HepG2 (cell line): ENCODE results near the gene C1QTNF6. TPM values are rescaled to one million over a fixed set of nuclear protein-coding genes. Genes with fewer than 3 reads are reported as not detected.

ENCODE experiments used
- ATAC-seq: fragments of 200-7000 bp; cut with Tn5 transposase; 3 replicates; pipeline ENCODE4 v1.9.1; 2020; ENCODE audit warnings: mild to moderate bottlenecking, moderate library complexity
- BruUV-seq: library from RNA; stranded (reverse); fragments of 400-500 nt; replicated peaks from 2 replicates; lab custom pipeline; 2021; lab: Mats Ljungman, UMichigan
- CTCF ChIA-PET: fragments of 300-600 bp; formaldehyde crosslinking; extraction: SDS; loops from one replicate; lab custom pipeline; 2021; ENCODE audit warnings: low total read pairs, inconsistent platforms, low intra/inter-chr PET ratio; lab: Yijun Ruan, JAX
- POLR2A ChIA-PET: fragments of 350-600 bp; sonication (Branson Sonifier 250); formaldehyde crosslinking; loops from one replicate; lab custom pipeline; 2020; ENCODE audit warnings: antibody characterized with exemption, inconsistent platforms; lab: Yijun Ruan, JAX
- DNase-seq: peaks from one replicate; pipeline ENCODE4 v3.0.0-alpha.2; 2015; ENCODE audit warnings: low spot score
- FAIRE-seq: peaks from 3 replicates; lab custom pipeline; 2011; peaks lifted over from hg19 to GRCh38; lab: Jason Lieb, UNC
- H2AFZ ChIP-seq: one replicate; pipeline ENCODE4 v1.6.1; 2011; ENCODE audit warnings: low read length, inconsistent platforms
- H3K27ac ChIP-seq: fragments of 300-600 bp; 3 replicates; pipeline ENCODE4 v1.8.0; 2011; ENCODE audit warnings: mixed run types, mild to moderate bottlenecking, mixed read lengths, low read length, inconsistent platforms; ENCODE audit not compliant: insufficient read depth; ENCODE audit errors: extremely low read length
- H3K27me3 ChIP-seq, 2 experiments: fragments of 200-600 bp in 1 of 2; 2 replicates in 1 of 2; 3 replicates in 1 of 2; pipeline versions ENCODE4 v1.6.0 to v1.8.0; 2011; ENCODE audit warnings: low read length in 2 of 2, mild to moderate bottlenecking in 2 of 2, moderate library complexity in 2 of 2, inconsistent platforms in 1 of 2; ENCODE audit not compliant: insufficient read depth in 2 of 2, control insufficient read depth in 1 of 2
- H3K36me3 ChIP-seq, 2 experiments: fragments of 200-600 bp in 1 of 2; replicated peaks in 1 of 2; 2 replicates in 1 of 2; 3 replicates in 1 of 2; pipeline versions ENCODE4 v1.5.1 to v1.8.0; 2011; ENCODE audit warnings: low read length in 2 of 2, inconsistent platforms in 1 of 2; ENCODE audit not compliant: insufficient read depth in 2 of 2, control insufficient read depth in 1 of 2
- H3K4me1 ChIP-seq: 2 replicates; pipeline ENCODE4 v1.5.1; 2012; ENCODE audit warnings: low read length, inconsistent platforms; ENCODE audit not compliant: insufficient read depth
- H3K4me2 ChIP-seq: 2 replicates; pipeline ENCODE4 v1.6.0; 2011; ENCODE audit warnings: low read depth, low read length, inconsistent platforms
- H3K4me3 ChIP-seq, 3 experiments: fragments of 200-600 bp in 1 of 3; sonication (generic), shearing (Covaris generic) in 1 of 3; replicated peaks in 1 of 3; 2 replicates each; pipeline ENCODE4 v1.5.1; 2011 to 2016; ENCODE audit warnings: low read length in 3 of 3, inconsistent platforms in 2 of 3, low read depth in 2 of 3, mild to moderate bottlenecking in 2 of 3, control low read depth in 1 of 3, mixed read lengths in 1 of 3; ENCODE audit not compliant: insufficient read depth in 1 of 3
- H3K79me2 ChIP-seq: one replicate; pipeline ENCODE4 v1.6.1; 2011; ENCODE audit warnings: low read length, inconsistent platforms; ENCODE audit not compliant: insufficient read depth
- H3K9ac ChIP-seq: 2 replicates; pipeline ENCODE4 v1.6.0; 2011; ENCODE audit warnings: mild to moderate bottlenecking, low read depth, low read length, inconsistent platforms; ENCODE audit not compliant: insufficient read depth
- H3K9me3 ChIP-seq: 2 replicates; pipeline ENCODE4 v1.5.1; 2012; ENCODE audit warnings: mild to moderate bottlenecking, low read length
- H4K20me1 ChIP-seq: 2 replicates; pipeline ENCODE4 v1.6.0; 2011; ENCODE audit warnings: inconsistent platforms, mild to moderate bottlenecking, low read length, moderate library complexity; ENCODE audit not compliant: insufficient read depth
- CBX2 ChIP-seq, 2 experiments: fragments of 200-600 bp in 1 of 2; sonication (generic); formaldehyde crosslinking in 1 of 2; IDR thresholded peaks; 2 replicates each; pipeline versions ENCODE4 v1.7.0 to v1.8.1; 2018 to 2022; ENCODE audit warnings: low read depth in 2 of 2, low read length in 1 of 2, mild to moderate bottlenecking in 1 of 2, missing genetic modification reagents in 1 of 2
- FOSL2 ChIP-seq: sonication (generic); formaldehyde crosslinking; IDR thresholded peaks from 2 replicates; pipeline ENCODE4 v1.4.0; 2020; ENCODE audit warnings: missing genetic modification reagents
- FOXO1 ChIP-seq: sonication (generic); formaldehyde crosslinking; IDR thresholded peaks from 2 replicates; pipeline ENCODE4 v1.4.0; 2020; ENCODE audit warnings: missing genetic modification reagents
- PRMT3 ChIP-seq: sonication (generic); formaldehyde crosslinking; IDR thresholded peaks from 2 replicates; pipeline ENCODE4 v1.8.1; 2022; ENCODE audit warnings: low read depth, mild to moderate bottlenecking, moderate library complexity, missing genetic modification reagents, borderline replicate concordance
- SAP130 ChIP-seq: IDR thresholded peaks from 2 replicates; pipeline ENCODE4 v1.6.1; 2016; ENCODE audit warnings: low read depth
- SMYD3 ChIP-seq: sonication (generic); formaldehyde crosslinking; IDR thresholded peaks from 2 replicates; pipeline ENCODE4 v1.8.1; 2023; ENCODE audit warnings: mild to moderate bottlenecking, missing genetic modification reagents
- ZC3H4 ChIP-seq: sonication (generic); formaldehyde crosslinking; IDR thresholded peaks from 2 replicates; pipeline ENCODE4 v1.4.0; 2020; ENCODE audit warnings: missing genetic modification reagents, borderline replicate concordance
- ZNF256 ChIP-seq: sonication (generic); formaldehyde crosslinking; conservative IDR thresholded peaks from 2 replicates; pipeline ENCODE4 v1.4.0; 2020; ENCODE audit warnings: missing genetic modification reagents
- ZNF496 ChIP-seq: sonication (generic); formaldehyde crosslinking; IDR thresholded peaks from 2 replicates; pipeline ENCODE4 v1.8.1; 2023; ENCODE audit warnings: mild to moderate bottlenecking, moderate library complexity, missing genetic modification reagents; ENCODE audit not compliant: insufficient replicate concordance
- ZNF563 ChIP-seq: sonication (generic); formaldehyde crosslinking; IDR thresholded peaks from 2 replicates; pipeline ENCODE4 v1.8.0; 2022; ENCODE audit warnings: mild to moderate bottlenecking, moderate library complexity, missing genetic modification reagents
- ZNF737 ChIP-seq: sonication (generic); formaldehyde crosslinking; IDR thresholded peaks from 2 replicates; pipeline ENCODE4 v1.5.0; 2020; ENCODE audit warnings: missing genetic modification reagents, mild to moderate bottlenecking, borderline replicate concordance
- ZNF761 ChIP-seq: sonication (generic); formaldehyde crosslinking; conservative IDR thresholded peaks from 2 replicates; pipeline ENCODE4 v1.4.0; 2020; ENCODE audit warnings: mild to moderate bottlenecking, missing genetic modification reagents
- WGBS: methylation state at CpG from one replicate; pipeline ENCODE4 v1.1.6; 2017; ENCODE audit warnings: low lambda C conversion rate; 5-methylcytosine and 5-hydroxymethylcytosine counted together
- in situ Hi-C: cut with HindIII; loops from 2 replicates; pipeline ENCODE4 v1.10.0; 2017; ENCODE audit warnings: low pct_unique_long_range_greater_than_20kb; ENCODE audit not compliant: extremely low pct_ligation_motif_present
- intact Hi-C: fragments of 100-400 bp; cut with micrococcal nuclease; formaldehyde crosslinking; loops from one replicate; pipeline ENCODE4 v1.10.0; 2022; ENCODE audit not compliant: unreplicated experiment
- polyA plus RNA-seq, 8 experiments: library from polyadenylated mRNA; depleted of rRNA in 3 of 8; stranded (reverse) in 7 of 8; unstranded in 1 of 8; fragments of >200 nt; fragmentation: Illumina TruSeq in 4 of 8; extraction: Trizol in 4 of 8; gene quantifications; 2 replicates each; pipeline versions ENCODE4 v1.2.1 to v1.2.3, GENCODE V29; 2011 to 2016; ENCODE audit warnings: low read depth in 4 of 8, missing spikeins in 1 of 8, mixed read lengths in 1 of 8; ENCODE audit not compliant: insufficient read depth in 1 of 8
- total RNA-seq, 5 experiments: library from RNA; depleted of rRNA; stranded (reverse); fragments of >200 nt; fragmentation: Illumina TruSeq; extraction: Trizol; gene quantifications; 2 replicates each; pipeline ENCODE4 v1.2.3, GENCODE V29; 2016; ENCODE audit warnings: low read depth in 1 of 5
- TF ChIP-seq, protein P1 (sequence below): sonication (generic); formaldehyde crosslinking; conservative IDR thresholded peaks from 2 replicates; pipeline ENCODE4 v1.4.0; 2020; ENCODE audit warnings: missing genetic modification reagents
- TF ChIP-seq, protein P2 (sequence below): sonication (generic); formaldehyde crosslinking; IDR thresholded peaks from 2 replicates; pipeline ENCODE4 v1.5.1; 2020; ENCODE audit warnings: missing genetic modification reagents, mild to moderate bottlenecking, borderline replicate concordance

Gene C1QTNF6
- total and polyA plus RNA-seq, 2 of the 13 experiments (the other 11 are each of a cell fraction or from before 2014, with no cell fraction given), result 2.7 to 6.9 TPM

DNA sequence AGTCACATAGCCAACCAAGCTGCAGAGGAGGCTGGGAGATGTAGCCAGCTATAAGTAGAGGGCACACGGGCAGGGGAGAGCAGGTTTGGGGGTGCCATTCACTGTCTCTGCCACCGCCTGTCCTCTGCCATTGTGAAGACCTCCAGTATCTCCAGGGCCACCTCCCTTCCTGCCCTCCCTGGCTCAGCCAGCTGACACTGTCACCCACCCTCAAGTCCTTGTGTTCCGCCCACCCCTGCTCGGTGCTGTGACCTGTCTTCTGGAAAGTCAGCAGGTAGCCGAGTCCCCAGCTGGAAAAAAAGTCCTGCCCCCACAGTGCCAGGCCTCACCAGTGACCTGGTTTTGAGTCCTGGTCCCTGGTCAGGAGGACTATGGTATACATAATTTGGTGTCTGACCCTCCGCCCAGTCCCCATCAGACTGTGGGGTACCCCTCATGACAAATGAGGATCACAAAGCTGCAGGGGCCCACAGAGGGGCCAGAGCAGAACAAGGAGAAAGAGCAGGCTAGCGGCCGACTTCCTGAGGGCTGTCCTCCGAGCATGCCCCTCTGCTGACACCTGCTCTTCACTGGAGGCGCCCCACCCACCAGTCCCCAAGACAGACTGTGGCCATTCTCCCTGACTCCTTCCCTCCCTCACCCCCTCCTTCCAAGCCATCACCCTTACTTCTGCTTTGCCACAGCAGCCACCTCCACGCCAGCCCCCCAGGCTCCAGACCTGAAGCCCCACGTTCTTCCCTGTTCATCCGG is 31.2 kb downstream of the C1QTNF6 start:
- H3K36me3 ChIP-seq, result no peaks in the 10 kb centered on the region
- no peak overlapping the region for H3K27ac ChIP-seq
- TF ChIP-seq ZNF563 (CRISPR knock-in tag), result no peak
- no peak for TF ChIP-seq ZNF256 (CRISPR knock-in tag)
- ATAC-seq (no peak), DNase-seq (no peak), FAIRE-seq (no peak)
- no peak overlapping the region for H3K4me3 ChIP-seq
- peaks cover 0 to 12% of the 10 kb centered on the region in 2 experiments; a peak in 2 of 5 replicates for H3K27me3 ChIP-seq
- H2AFZ ChIP-seq, result no peak overlapping the region
- no TSS peak for BruUV-seq
- no peaks in the 10 kb centered on the region for H4K20me1 ChIP-seq
- H3K4me2 ChIP-seq, result no peak overlapping the region
- intact Hi-C loops, result no loop called here
- no peak overlapping the region for H3K9ac ChIP-seq
- H3K4me1 ChIP-seq, result no peaks in the 10 kb centered on the region
- WGBS, result 29% methylated on average over 7 of the region's 13 CpGs
- no peaks in the 10 kb centered on the region for H3K9me3 ChIP-seq
- ChIA-PET CTCF (no interaction called here), POLR2A (interaction anchor here (0.7 kb wide), 1 partner anchor 11 kb away, joined by 3 read pairs; no protein-coding TSS in a partner anchor)
- no peaks in the 10 kb centered on the region for H3K79me2 ChIP-seq
- in situ Hi-C loops, result no loop called here

DNA sequence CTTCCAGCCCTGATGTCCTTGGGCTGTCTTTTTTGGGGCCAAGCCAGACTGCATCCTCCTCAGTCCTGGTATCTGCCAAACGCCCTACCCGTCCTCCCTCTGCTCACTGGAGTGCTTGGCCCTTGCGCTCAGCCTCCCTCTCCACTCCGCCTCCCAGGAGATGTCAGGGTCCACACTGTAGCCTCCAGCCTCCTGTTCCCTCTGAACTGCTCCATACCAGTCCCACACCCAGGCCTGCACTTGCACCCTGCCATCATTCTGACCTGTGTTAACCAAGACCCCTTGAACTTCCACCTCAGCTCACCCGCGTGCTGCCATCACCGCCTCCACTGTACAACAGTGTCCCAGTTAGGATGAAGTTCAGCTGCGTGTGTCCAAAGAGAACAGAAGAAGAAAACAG is 32.1 kb downstream of the C1QTNF6 start:
- no peak overlapping the region for H3K4me2 ChIP-seq
- no peak overlapping the region for H3K4me3 ChIP-seq
- TF ChIP-seq SAP130 (CRISPR knock-in tag) (no peak), ZC3H4 (CRISPR knock-in tag) (no peak), FOSL2 (no peak), PRMT3 (CRISPR knock-in tag) (no peak), SMYD3 (no peak), CBX2 (IDR thresholded peaks at IDR 0.05; ENCODE audit: low read depth, low read length) (no peak), CBX2 (CRISPR knock-in tag; IDR thresholded peaks at IDR 0.05; ENCODE audit: low read depth) (no peak), FOXO1 (no peak), ZNF761 (CRISPR knock-in tag) (no peak), ZNF496 (no peak), ZNF737 (CRISPR knock-in tag) (no peak)
- TF ChIP-seq, protein P1, sequence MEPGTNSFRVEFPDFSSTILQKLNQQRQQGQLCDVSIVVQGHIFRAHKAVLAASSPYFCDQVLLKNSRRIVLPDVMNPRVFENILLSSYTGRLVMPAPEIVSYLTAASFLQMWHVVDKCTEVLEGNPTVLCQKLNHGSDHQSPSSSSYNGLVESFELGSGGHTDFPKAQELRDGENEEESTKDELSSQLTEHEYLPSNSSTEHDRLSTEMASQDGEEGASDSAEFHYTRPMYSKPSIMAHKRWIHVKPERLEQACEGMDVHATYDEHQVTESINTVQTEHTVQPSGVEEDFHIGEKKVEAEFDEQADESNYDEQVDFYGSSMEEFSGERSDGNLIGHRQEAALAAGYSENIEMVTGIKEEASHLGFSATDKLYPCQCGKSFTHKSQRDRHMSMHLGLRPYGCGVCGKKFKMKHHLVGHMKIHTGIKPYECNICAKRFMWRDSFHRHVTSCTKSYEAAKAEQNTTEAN, result no peak
- TF ChIP-seq, protein P2, sequence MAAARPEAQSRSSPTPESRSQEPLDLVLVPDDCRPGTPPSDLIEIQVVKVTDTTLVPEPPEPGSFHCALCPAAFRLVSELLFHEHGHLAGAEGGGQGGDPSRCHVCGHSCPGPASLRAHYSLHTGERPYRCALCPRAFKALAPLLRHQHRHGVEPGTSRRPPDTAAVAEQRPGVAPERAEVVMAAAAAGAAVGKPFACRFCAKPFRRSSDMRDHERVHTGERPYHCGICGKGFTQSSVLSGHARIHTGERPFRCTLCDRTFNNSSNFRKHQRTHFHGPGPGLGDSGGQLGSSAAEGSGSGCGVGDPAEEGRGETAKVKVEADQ (CRISPR knock-in tag), result no peak
- TF ChIP-seq, all 625 proteins: peak for 0
- no TSS peak for BruUV-seq
- H3K9me3 ChIP-seq, result no peaks in the 10 kb centered on the region
- H2AFZ ChIP-seq, result no peak overlapping the region
- H3K79me2 ChIP-seq, result no peaks in the 10 kb centered on the region
- ChIA-PET CTCF (no interaction called here), POLR2A (interaction anchor here (0.7 kb wide), 1 partner anchor 11 kb away, joined by 3 read pairs; no protein-coding TSS in a partner anchor)
- no peaks in the 10 kb centered on the region for H4K20me1 ChIP-seq
- WGBS, result 44% methylated on average over 6 of the region's 8 CpGs
- no peak overlapping the region for H3K27ac ChIP-seq
- no peak for FAIRE-seq
- H3K4me1 ChIP-seq, result no peaks in the 10 kb centered on the region
- in situ Hi-C loops, result no loop called here
- H3K27me3 ChIP-seq, result peaks cover 0 to 12% of the 10 kb centered on the region in 2 experiments; a peak in 2 of 5 replicates
- no peak for DNase-seq
- intact Hi-C loops, result no loop called here
- H3K36me3 ChIP-seq, result no peaks in the 10 kb centered on the region
- no peak overlapping the region for H3K9ac ChIP-seq
- no peak for ATAC-seq
